Astrocyte (in vitro differentiated cells and primary cell): ENCODE results near the gene NTM. TPM values are rescaled to one million over a fixed set of nuclear protein-coding genes. Genes with fewer than 3 reads are reported as not detected.
A peak's percentile ranks its signal among the peaks of the same experiment; 100 is the strongest.

Source experiments
- DNase-seq: peaks from one replicate; pipeline ENCODE4 v3.0.0-alpha.2; 2010; ENCODE audit warnings: low read depth
- FAIRE-seq: peaks from 2 replicates; lab custom pipeline; 2011; peaks lifted over from hg19 to GRCh38; lab: Jason Lieb, UNC
- H2AFZ ChIP-seq: 2 replicates; pipeline ENCODE4 v1.6.0; 2012; ENCODE audit warnings: low read depth, low read length, inconsistent platforms
- H3K27ac ChIP-seq: 2 replicates; pipeline ENCODE4 v1.5.1; 2011; ENCODE audit warnings: low read depth, low read length, inconsistent platforms
- H3K27me3 ChIP-seq: 2 replicates; pipeline ENCODE4 v1.6.0; 2011; ENCODE audit warnings: low read length, inconsistent platforms; ENCODE audit not compliant: insufficient read depth
- H3K36me3 ChIP-seq: 2 replicates; pipeline ENCODE4 v1.5.1; 2011; ENCODE audit warnings: low read length, inconsistent platforms; ENCODE audit not compliant: insufficient read depth
- H3K4me1 ChIP-seq: 2 replicates; pipeline ENCODE4 v1.5.1; 2011; ENCODE audit warnings: low read length, inconsistent platforms; ENCODE audit not compliant: insufficient read depth
- H3K4me2 ChIP-seq: 2 replicates; pipeline ENCODE4 v1.6.0; 2012; ENCODE audit warnings: low read length, inconsistent platforms
- H3K4me3 ChIP-seq: 2 replicates; pipeline ENCODE4 v1.5.1; 2011; ENCODE audit warnings: low read depth, mild to moderate bottlenecking, low read length, inconsistent platforms; ENCODE audit not compliant: insufficient read depth
- H3K79me2 ChIP-seq: 2 replicates; pipeline ENCODE4 v1.6.0; 2012; ENCODE audit warnings: mild to moderate bottlenecking, low read length, inconsistent platforms; ENCODE audit not compliant: insufficient read depth
- H3K9ac ChIP-seq: 2 replicates; pipeline ENCODE4 v1.6.0; 2012; ENCODE audit warnings: mild to moderate bottlenecking, low read length, inconsistent platforms
- H3K9me3 ChIP-seq: 2 replicates; pipeline ENCODE4 v1.5.1; 2012; ENCODE audit warnings: low read depth, mild to moderate bottlenecking, low read length, inconsistent platforms; ENCODE audit not compliant: insufficient read depth
- H4K20me1 ChIP-seq: 2 replicates; pipeline ENCODE4 v1.6.0; 2012; ENCODE audit warnings: low read length, inconsistent platforms; ENCODE audit not compliant: insufficient read depth
- H3K27ac Mint-ChIP-seq: one replicate; pipeline ENCODE4 v1.8.0; 2021; ENCODE audit warnings: mild to moderate bottlenecking, mixed read lengths; ENCODE audit not compliant: unreplicated experiment
- H3K27me3 Mint-ChIP-seq: one replicate; pipeline ENCODE4 v1.8.0; 2021; ENCODE audit warnings: low read depth, mixed read lengths; ENCODE audit not compliant: unreplicated experiment
- H3K36me3 Mint-ChIP-seq: one replicate; pipeline ENCODE4 v1.8.0; 2021; ENCODE audit warnings: low read depth, mixed read lengths; ENCODE audit not compliant: unreplicated experiment
- H3K4me1 Mint-ChIP-seq: one replicate; pipeline ENCODE4 v1.8.0; 2021; ENCODE audit warnings: low read depth, mixed read lengths; ENCODE audit not compliant: unreplicated experiment
- H3K4me3 Mint-ChIP-seq: one replicate; pipeline ENCODE4 v1.8.0; 2021; ENCODE audit warnings: mild to moderate bottlenecking, moderate library complexity, mixed read lengths; ENCODE audit not compliant: unreplicated experiment
- H3K9me3 Mint-ChIP-seq: one replicate; pipeline ENCODE4 v1.8.0; 2021; ENCODE audit warnings: mild to moderate bottlenecking, mixed read lengths; ENCODE audit not compliant: unreplicated experiment
- EZH2 ChIP-seq: IDR thresholded peaks from 2 replicates; pipeline ENCODE4 v1.6.1; 2012; ENCODE audit warnings: mild to moderate bottlenecking, low read length, inconsistent platforms; ENCODE audit not compliant: insufficient read depth
- total RNA-seq: library from RNA; stranded (reverse); gene quantifications from 2 replicates; pipeline ENCODE4 v1.2.1, GENCODE V29; 2021
- TF ChIP-seq, protein P1 (sequence below): IDR thresholded peaks from 2 replicates; pipeline ENCODE4 v1.5.1; 2011; ENCODE audit warnings: low read depth, mild to moderate bottlenecking, inconsistent platforms, low read length, moderate library complexity; ENCODE audit not compliant: insufficient read depth

The NTM gene
- total RNA-seq, 1 donor from 2014 or later, result 98.2 TPM

DNA sequence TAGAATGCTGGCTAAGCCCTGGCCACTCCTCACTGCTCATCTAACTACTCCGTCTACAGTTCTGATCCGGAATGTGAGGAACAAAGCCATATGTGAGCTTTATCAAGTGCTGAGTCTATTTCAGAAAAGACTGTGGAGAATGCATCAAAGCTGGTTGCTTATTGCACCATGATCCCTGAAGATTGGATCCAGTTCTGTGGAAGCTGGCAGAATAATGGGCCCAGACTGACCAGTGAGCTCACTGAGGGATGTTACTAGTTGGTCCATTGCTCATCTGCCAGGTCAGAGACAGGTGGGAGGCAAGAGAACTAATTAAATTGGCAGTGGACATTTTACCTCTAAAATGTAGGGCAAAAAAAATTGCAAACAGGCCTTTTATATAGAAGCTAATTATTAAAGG lies 681.3 kb downstream of the NTM start:
- peaks cover 68% of the 10 kb centered on the region for H3K4me1 ChIP-seq
- no peaks in the 10 kb centered on the region for H4K20me1 ChIP-seq
- peak overlapping the region; percentile 19 for H3K4me2 ChIP-seq
- H3K4me1 Mint-ChIP-seq, result peaks cover 57% of the 10 kb centered on the region
- H3K4me3 ChIP-seq, result no peak overlapping the region
- H3K4me3 Mint-ChIP-seq, result no peak overlapping the region
- H3K9ac ChIP-seq, result peak overlapping the region; percentile 11
- H3K36me3 Mint-ChIP-seq, result no peaks in the 10 kb centered on the region
- no peaks in the 10 kb centered on the region for H3K9me3 Mint-ChIP-seq
- peak overlapping the region; percentile 35 for H3K27ac ChIP-seq
- H2AFZ ChIP-seq, result no peak overlapping the region
- peak overlapping the region; percentile 80 for H3K27ac Mint-ChIP-seq
- H3K27me3 Mint-ChIP-seq, result no peaks in the 10 kb centered on the region
- no peaks in the 10 kb centered on the region for H3K9me3 ChIP-seq
- DNase-seq, result no peak
- TF ChIP-seq EZH2, result no peak
- TF ChIP-seq, protein P1, sequence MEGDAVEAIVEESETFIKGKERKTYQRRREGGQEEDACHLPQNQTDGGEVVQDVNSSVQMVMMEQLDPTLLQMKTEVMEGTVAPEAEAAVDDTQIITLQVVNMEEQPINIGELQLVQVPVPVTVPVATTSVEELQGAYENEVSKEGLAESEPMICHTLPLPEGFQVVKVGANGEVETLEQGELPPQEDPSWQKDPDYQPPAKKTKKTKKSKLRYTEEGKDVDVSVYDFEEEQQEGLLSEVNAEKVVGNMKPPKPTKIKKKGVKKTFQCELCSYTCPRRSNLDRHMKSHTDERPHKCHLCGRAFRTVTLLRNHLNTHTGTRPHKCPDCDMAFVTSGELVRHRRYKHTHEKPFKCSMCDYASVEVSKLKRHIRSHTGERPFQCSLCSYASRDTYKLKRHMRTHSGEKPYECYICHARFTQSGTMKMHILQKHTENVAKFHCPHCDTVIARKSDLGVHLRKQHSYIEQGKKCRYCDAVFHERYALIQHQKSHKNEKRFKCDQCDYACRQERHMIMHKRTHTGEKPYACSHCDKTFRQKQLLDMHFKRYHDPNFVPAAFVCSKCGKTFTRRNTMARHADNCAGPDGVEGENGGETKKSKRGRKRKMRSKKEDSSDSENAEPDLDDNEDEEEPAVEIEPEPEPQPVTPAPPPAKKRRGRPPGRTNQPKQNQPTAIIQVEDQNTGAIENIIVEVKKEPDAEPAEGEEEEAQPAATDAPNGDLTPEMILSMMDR, result no peak
- H3K79me2 ChIP-seq, result peaks cover 76% of the 10 kb centered on the region
- no peaks in the 10 kb centered on the region for H3K36me3 ChIP-seq
- no peaks in the 10 kb centered on the region for H3K27me3 ChIP-seq
- no peak for FAIRE-seq

DNA sequence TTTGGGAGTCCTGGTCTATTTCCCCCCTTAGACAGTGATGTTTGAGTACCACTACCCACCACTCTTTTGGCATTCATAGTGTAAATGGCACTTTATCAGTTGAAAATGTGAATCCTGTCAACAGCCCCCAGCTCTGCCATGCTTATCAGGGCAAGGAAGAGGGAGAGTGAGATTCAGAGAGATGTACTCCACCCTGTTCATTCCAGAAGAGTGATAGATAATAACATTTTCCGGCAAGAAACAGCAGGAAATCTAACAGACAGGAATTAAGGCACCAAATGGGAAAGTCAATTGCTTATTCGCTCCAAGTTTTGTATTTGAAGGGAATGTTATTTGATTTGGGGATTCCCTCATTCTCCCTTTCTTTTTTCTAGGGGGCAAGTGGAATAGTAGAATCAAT lies 681.9 kb downstream of the NTM start:
- no peaks in the 10 kb centered on the region for H3K9me3 ChIP-seq
- peak overlapping the region; percentile 93 for H3K27ac ChIP-seq
- H4K20me1 ChIP-seq, result no peaks in the 10 kb centered on the region
- H3K9ac ChIP-seq, result peak overlapping the region; percentile 46
- Mint-ChIP-seq H3K4me1 (peaks cover 54% of the 10 kb centered on the region), H3K36me3 (no peaks in the 10 kb centered on the region), H3K27me3 (no peaks in the 10 kb centered on the region), H3K4me3 (no peak overlapping the region), H3K27ac (peak overlapping the region; percentile 80), H3K9me3 (no peaks in the 10 kb centered on the region)
- no peak overlapping the region for H3K4me3 ChIP-seq
- H3K79me2 ChIP-seq, result peaks cover 70% of the 10 kb centered on the region
- H3K36me3 ChIP-seq, result no peaks in the 10 kb centered on the region
- peak; percentile 23 for FAIRE-seq
- TF ChIP-seq, protein P1, result no peak
- TF ChIP-seq EZH2, result no peak
- DNase-seq, result no peak
- no peak overlapping the region for H2AFZ ChIP-seq
- H3K27me3 ChIP-seq, result no peaks in the 10 kb centered on the region
- H3K4me2 ChIP-seq, result peak overlapping the region; percentile 39
- peaks cover 74% of the 10 kb centered on the region for H3K4me1 ChIP-seq

DNA sequence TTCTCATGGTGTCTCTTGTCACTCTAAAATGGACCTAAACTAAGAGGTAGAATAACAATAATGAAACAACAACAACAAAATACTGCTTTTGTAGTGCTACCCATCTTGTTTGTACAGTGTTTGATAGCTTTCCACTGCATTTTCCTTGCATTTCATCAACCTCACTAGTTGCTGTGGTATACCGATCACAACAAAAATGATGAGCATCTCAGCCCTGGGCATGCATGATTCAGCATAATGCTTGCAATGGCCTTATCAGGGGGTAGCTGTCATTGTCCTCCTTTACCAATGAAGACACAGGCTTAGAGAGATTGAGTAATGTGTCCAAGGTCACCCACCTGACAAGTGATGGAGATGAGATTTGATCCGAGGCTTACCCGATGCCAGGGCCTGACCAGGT lies 682.5 kb downstream of the NTM start:
- Histone ChIP-seq H3K4me2 (peak overlapping the region; percentile 39), H3K4me3 (no peak overlapping the region), H3K27ac (peak overlapping the region; percentile 93), H4K20me1 (no peaks in the 10 kb centered on the region), H3K4me1 (peaks cover 75% of the 10 kb centered on the region), H3K36me3 (no peaks in the 10 kb centered on the region), H3K27me3 (no peaks in the 10 kb centered on the region), H2AFZ (no peak overlapping the region), H3K9me3 (no peaks in the 10 kb centered on the region), H3K9ac (peak overlapping the region; percentile 46), H3K79me2 (peaks cover 68% of the 10 kb centered on the region)
- no peak for TF ChIP-seq EZH2
- TF ChIP-seq, protein P1, result no peak
- FAIRE-seq (peak; percentile 90), DNase-seq (no peak)
- Mint-ChIP-seq H3K4me3 (no peak overlapping the region), H3K9me3 (no peaks in the 10 kb centered on the region), H3K27ac (no peak overlapping the region), H3K27me3 (no peaks in the 10 kb centered on the region), H3K4me1 (peaks cover 49% of the 10 kb centered on the region), H3K36me3 (no peaks in the 10 kb centered on the region)
